Activated CD4-positive, alpha-beta T cell treated with anti-CD3 and anti-CD28 coated beads for 48 hours (primary cell): ENCODE results near the gene ZNF318.
A peak's percentile ranks its signal among the peaks of the same experiment; 100 is the strongest.
"Not testable (repeated sequence)": the region's sequence is repeated elsewhere in the genome, so short reads cannot be mapped to it uniquely, and the experiment has no call there.

Experiments
- DNase-seq: peaks from one replicate; pipeline ENCODE4 v3.0.0-alpha.2; 2020

The ZNF318 gene, protein sequence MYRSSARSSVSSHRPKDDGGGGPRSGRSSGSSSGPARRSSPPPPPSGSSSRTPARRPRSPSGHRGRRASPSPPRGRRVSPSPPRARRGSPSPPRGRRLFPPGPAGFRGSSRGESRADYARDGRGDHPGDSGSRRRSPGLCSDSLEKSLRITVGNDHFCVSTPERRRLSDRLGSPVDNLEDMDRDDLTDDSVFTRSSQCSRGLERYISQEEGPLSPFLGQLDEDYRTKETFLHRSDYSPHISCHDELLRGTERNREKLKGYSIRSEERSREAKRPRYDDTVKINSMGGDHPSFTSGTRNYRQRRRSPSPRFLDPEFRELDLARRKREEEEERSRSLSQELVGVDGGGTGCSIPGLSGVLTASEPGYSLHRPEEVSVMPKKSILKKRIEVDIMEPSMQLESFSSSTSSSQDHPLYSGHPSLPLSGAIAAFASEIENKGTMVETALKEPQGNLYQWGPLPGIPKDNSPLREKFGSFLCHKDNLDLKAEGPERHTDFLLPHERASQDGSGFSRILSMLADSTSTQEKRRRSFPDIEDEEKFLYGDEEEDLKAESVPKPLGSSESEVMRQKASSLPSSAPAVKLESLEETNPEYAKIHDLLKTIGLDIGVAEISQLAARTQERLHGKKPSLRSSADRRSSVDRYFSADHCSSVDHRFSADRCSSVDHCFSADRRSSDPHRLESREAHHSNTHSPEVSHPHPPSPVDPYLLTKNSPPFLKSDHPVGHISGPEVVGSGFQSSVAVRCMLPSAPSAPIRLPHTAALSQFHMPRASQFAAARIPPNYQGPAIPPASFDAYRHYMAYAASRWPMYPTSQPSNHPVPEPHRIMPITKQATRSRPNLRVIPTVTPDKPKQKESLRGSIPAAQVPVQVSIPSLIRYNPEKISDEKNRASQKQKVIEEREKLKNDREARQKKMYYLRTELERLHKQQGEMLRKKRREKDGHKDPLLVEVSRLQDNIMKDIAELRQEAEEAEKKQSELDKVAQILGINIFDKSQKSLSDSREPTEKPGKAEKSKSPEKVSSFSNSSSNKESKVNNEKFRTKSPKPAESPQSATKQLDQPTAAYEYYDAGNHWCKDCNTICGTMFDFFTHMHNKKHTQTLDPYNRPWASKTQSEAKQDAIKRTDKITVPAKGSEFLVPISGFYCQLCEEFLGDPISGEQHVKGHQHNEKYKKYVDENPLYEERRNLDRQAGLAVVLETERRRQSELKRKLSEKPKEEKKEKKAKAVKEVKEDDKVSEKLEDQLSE (N-terminal part only)

DNA sequence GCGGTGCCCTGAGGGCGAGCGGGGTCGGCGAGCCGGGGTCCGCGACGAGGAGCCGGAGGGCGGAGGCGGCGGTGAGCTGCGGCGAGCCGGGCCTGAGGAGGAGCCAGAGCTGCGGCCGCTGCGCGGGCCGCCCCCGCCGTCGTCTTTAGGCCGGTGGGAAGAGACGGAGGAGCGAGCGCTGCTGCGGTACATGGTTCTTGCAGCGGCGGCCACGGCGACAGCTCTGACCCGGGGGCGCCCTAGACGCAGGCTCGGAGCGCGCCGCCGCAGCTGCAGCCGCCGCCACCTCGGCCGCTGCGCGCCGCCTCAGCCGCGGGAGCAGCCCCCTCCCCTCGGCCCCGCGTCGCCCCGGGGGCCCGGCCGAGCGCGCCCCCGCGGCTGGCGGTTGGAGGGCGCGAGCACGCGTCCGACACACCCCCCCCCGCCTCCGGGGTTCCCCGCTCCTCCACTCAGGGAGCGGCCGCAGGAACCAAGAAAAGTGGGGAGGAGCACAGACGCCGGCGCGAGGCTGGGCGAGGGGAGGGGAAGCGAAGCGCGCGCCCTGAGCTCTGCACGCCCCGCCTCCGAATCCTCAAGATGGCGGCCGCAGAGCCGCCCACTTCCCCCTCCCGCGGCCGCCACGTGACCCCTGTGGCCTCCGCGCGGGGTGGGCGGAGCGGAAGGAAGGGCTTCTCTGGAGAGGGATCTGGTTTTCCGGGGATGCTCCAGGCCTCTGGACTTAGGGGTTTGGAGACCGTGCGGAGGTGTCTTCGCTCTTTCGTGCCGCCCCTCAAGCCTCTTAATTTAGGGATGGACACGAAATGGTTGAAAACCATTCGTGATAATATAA lies at the start of gene ZNF318:
Gene ZNF318 (minus strand): TSS at position 474 of the 829 bp plus-strand sequence. CDS start 282 bp downstream, at position 192.
- peak; percentile 95 for DNase-seq

DNA sequence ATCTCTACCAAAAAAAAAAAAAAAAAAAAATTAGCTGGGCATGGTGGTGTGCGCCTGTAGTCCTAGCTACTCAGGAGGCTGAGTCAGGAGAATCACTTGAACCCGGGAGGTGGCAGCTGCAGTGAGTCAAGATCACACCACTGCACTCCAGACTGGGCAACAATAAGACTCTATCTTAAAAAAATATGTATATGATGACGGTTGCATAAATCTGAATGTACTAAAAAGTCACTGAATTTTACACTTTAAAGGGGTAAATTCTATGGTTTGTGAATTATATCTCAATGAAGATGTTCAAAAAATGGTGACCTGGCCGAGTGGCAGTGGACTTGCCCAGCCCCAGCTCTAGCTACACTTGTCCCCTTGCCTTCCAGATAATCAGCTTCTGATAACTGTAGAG lies 47.5 kb upstream of the ZNF318 start:
- DNase-seq: no peak

DNA sequence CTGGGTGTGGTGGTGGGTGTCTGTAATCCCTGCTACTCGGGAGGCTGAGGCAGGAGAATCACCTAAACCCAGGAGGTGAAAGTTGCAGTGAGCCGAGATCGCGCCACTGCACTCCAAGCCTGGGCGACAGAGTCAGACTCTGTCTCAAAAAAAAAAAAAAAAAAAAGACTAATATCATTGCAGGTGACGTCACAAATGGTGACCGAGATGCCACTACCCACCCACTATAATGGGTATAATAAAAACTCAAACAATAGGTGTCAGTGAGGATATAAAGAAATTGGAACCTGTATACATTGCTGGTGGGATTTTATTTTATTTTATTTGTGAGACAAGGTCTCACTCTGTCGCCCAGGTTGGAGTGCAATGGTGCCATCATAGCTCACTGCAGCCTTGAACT lies 45.8 kb upstream of the ZNF318 start:
- not testable (repeated sequence) for DNase-seq

DNA sequence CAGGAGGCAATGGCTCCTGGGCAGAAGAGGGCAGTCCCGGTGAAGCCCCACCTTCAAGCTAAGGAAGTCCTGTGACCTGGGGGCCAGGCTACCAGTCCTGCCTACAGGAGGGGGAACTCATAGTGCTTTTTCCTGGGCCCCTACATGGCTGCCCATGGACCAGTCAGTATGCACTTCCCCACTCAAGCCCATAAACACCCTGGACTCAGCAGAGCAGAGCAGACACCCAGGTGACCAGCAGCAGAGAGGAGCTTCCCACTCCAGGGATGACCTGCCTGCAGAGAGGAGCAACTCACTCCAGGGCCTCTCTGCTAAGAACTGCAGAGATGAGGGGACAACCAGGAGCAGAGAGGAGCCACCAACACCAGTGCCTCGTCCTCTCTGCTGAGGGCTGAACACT lies 43.6 kb upstream of the ZNF318 start:
- DNase-seq: no peak

DNA sequence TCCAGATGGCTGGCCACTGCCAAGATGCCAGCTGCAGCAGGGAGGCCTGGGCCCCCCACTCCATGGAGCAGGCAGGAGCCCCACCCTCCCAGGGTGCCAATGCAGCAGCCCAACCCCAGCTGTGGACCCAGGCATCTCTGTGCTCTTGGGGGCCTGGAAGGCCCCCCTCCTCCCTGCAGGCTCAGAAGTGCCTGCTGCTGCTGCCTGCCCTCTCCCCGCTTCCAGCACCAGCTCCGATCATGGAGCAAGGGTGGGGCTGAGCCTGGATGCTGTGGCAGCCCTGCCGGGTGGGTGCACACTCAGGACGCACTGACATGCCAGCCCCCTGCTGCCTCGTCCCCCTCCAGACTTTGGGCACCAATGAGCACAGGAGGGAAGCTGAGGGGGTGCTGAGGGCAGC lies 43.1 kb upstream of the ZNF318 start:
- DNase-seq: no peak

DNA sequence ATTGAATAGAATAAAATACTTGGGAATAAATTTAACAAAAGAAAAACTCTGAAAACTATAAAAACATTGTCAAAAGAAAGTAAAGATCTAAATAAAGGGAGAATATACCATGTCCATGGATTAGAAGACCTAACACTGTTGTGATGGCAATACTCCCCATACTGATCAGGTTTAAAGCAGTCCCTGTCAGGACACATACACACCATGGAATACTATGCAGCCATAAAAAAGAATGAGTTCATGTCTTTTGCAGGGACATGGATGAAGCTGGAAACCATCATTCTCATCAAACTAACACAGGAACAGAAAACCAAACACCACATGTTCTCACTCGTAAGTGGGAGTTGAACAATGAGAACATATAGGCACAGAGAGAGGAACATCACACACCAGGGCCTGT lies 41.3 kb upstream of the ZNF318 start:
- not testable (repeated sequence) for DNase-seq

DNA sequence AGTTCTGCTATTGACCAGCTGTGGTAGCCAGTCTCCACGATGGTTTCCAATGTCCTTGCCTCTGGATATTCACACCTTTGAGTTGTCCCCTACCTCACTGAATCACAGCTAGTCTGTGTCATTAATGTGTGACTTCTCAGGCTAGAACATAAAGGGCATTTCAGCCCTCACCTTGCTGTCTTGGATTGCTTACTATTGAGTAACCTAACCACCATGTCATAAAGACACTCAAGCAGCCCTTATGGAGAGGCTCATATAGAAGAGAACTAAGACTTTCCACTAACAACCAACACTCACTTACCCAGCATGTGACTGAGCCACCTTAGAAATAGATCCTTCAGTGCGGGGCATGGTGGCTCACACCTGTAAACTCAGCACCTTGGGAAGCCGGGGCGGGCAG lies 38.8 kb upstream of the ZNF318 start:
- DNase-seq: no peak

DNA sequence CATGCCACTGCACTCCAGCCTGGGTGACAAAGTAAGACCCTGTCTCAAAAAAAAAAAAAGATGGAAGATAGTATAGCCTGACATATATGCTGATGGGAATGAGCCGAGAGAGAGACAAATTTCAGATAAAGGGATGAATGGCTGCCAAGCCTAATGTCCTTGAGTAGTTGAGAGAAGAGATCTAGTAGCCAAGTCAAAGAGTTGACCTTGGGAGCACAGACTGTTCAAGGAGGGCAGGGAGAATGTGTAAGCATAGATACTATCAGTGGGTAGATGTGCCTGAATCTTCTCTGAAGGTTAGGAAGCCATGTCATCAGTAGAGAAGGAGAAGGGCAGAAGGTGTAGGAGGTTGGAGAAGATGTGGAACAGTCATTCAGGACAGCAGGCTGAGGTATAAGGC lies 37.8 kb upstream of the ZNF318 start:
- no peak for DNase-seq

DNA sequence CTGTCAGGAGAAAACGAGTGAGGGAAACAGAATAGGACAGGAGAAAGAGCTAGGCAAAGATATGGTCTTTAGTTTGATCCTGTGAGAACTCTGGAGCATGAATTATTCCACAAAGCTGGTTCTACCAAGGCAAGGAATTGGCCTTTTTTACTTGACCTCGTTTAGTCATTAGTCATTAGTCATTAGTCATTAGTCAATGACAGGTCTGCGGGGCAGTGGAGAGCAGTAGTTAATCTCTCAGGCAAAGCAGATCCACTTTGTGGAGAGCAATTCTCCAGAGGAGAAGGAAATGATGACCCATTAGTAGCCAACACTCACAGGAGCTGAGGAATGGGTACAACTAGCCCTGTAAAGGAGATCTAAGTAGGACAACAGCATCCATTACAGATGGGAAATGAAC lies 35.9 kb upstream of the ZNF318 start:
- DNase-seq: no peak

DNA sequence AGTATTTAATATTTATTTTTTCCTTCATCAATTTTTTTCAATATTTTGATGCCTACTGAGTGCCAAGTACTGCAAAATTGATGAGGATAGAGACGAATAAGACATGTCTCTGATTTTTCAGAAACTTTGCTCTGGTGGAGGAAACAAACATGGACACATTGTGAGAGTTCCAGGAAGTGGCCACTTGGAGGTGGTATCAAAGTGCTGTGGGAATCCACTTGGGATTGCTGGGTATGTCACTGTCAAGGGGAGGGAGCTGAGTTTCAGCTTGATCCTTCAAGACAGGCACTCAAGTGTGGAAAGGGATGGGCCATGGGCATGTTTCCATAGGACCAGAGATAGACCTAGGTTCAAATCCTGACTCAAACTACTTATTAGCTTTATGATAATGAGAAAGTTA lies 33.4 kb upstream of the ZNF318 start:
- DNase-seq: no peak

DNA sequence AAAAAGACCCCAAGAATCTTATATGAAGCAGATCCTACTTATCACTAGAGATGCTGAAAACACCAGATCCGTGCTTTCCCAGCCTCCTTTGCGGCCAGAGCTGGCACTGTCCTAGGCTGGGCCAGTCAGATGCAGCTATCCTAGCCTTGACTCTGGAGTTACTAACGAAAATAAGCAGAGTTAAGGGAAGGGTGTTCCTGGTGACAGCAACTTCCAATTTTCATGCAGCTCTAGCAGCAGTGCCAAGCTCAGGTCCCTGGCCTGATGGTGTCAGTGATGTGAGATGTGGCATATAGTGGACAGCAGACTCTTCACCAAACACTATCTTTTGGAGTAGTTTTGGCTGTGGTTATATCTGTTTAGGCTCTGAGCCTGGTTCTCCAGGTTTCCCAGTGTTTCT lies 32.3 kb upstream of the ZNF318 start:
- DNase-seq: no peak

DNA sequence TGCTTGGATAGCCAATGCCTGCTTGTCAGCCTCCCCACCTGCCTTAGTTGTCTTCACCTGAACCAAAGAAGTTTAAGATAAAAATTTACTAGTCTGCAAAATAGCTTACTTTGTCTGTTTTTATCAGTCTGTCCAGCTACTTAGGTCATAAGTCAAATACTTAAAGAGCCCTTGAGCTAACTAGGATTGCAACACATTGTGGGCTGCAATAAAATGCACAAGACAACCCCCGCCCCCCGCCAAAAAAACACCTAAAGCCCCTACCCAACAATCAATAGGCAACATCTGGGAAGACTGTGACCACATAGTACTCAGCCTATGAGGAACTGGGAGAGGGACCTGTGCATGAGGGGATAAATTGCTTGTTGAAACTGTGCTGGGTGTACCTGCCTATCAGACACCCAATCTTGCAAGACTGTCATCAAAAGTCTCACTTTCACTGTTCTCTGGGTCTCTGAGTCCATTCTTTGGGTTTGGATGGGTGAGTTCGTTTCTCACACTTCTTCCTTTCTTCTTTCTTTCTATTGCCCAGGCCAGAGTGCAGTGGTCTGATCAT lies 30.6 kb upstream of the ZNF318 start:
- no peak for DNase-seq

DNA sequence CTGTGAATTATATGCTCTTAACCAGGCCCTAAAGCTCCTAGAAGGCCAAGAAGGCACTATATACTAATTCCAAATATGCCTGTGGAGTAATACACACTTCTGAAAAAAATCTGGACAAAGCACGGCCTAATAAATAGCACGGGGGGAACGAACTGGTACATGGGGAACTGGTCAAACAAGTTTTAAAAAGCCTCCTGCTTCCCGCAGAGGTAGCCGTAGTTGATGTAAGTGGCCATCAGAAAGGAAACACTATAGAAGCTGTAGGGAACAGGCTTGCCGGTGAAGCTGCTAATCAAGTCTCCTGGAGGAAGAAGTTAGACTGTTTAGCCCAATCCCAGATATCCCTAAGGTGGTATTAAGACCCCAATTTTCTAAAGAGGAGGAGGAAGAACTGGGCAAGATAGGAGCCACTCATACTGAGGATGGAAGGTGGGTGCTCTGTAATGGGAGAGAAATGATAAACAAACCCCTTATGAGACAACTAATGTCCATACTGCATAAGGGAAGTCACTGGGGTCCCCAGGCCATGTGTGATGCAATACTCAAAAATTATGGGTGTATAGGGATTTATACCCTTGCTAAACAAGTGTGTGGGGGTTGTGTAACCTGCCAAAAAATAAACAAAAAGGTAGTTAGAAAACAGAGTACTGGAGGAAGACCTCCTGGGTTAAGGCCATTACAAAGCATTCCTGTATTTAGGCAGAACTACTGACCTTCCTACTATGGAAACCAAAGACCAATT lies 27.1 kb upstream of the ZNF318 start:
- no peak for DNase-seq

DNA sequence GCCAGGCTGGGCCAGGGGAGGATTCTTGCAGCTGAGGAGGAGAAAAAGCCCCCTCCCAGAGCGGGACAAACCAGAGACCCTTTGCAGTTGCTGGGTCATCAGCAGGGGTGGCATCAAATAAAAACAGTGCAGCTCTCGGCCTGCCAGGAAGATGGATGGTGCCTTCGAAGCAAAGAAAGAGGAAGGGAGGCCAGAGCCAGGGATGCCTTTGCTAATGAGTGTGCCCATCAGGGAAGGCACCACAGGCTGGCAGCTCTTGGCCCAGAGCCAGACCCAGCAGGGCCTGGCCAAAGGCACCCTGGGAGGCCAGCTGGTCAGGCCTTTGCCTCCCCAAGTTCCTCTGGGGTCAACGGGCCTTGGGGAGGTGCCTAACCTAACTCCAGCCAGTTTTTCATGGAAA lies 26.3 kb upstream of the ZNF318 start:
- no peak for DNase-seq

DNA sequence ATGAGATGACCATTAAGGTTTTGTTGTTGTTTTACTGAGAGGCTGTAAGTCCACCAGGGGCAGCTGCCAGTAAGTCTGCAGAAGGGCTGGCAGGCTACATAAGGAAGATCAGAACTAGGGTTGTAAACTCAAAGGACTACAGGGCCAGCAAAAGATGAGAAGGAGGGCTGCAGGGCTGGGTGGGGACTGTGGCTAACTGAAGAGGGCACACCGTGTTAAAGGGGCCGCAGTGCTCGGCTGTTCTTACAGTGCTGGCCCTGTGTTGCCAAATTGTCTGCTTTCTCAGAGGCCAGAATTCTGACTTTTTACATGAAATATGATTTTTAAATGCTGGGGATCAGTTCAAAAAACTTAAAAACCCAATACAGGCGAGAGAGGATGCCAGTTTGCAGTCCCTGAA lies 25.5 kb upstream of the ZNF318 start:
- DNase-seq: no peak

DNA sequence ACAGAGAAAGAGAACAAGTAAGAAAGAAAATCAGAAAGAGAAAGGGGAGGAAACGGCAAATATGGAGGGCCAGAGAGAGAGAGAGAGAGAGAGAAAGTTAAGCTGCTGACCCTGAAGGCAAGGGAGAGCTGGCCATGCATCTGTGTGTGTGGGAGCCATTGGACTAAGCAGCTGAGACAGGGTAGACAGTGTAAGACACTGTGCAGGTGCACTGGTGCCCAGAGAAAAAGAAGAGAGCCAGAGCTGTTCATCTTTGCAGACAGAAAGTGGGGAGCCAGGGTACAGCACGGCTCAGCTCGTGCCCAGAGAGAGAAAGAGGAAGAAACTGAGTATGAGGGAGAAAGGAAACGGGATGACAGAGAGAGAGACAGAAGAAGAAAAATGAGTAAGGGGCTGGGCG lies 24.2 kb upstream of the ZNF318 start:
- DNase-seq: no peak

DNA sequence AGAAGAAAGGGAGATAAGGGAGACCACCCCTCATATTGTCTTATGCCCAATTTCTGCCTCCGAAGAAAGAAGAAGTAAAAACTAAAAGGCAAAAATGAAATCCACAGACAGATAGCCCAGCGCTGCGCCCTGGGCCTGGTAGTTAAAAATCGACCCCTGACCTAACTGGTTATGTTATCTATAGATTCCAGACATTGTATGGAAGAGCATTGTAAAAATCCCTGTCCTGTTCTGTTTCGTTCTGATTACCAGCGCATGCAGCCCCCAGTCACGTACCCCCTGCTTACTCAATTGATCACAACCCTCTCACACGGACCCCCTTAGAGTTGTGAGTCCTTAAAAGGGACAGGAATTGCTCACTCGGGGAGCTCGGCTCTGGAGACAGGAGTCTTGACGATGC lies 23.7 kb upstream of the ZNF318 start:
- not testable (repeated sequence) for DNase-seq

DNA sequence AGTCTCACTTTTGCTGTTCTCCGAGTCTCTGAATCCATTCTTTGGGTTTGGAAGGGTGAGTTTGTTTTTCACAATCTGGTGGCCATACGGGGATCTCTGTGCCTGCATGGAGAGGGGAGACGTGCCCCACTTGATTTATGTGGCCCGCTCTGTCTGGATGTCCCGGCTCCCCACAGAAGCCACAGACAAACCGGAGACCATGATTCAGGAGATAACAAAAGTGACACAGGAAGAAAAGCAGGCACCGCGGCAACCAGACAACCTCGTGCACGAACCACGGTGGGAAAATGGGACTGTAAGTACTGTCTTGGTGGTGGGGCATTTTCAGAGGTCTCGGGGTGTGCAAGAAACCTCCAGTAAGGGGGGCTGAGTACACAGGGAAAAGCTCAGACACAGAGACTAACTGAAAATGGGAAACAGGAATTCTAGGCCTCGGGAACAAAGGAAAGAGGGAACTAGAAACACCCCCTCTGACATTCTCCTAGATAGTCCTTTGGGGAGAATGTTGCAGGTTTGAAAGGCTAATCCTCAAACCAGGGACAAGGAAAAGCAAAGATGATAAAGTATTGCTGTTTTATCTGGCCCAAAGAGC lies 22.1 kb upstream of the ZNF318 start:
- DNase-seq: peak; percentile 34

DNA sequence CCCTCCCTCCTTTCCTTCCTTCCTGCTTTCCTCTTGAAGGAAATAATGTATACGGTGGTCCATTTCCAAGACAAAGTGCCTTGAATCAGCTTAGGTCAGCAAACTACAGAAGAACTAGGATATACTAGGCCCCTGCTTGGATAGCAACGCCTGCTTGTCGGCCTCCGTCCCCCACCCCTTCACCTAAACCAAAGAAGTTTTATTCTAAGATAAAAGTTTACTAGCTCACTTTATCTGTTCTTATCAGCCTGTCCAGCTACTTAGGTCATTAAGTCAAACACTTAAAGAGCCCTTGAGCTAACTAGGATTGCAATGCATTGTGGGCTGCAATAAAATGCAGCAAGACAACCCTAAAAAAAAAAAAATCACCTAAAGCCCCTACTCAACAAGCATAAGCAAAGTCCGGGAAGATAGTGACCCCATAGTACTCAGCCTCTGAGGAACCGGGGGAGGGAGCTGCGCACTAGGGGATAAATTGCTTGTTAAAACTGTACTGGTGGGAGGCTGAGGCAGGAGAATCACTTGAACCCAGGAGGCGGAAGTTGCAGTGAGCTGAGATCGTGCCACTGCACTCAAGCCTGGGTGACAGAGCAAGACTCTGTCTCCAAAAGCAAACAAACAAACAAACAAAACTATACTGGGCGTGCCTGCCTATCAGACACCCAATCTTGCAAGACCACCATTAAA lies 21.4 kb upstream of the ZNF318 start:
- not testable (repeated sequence) for DNase-seq

DNA sequence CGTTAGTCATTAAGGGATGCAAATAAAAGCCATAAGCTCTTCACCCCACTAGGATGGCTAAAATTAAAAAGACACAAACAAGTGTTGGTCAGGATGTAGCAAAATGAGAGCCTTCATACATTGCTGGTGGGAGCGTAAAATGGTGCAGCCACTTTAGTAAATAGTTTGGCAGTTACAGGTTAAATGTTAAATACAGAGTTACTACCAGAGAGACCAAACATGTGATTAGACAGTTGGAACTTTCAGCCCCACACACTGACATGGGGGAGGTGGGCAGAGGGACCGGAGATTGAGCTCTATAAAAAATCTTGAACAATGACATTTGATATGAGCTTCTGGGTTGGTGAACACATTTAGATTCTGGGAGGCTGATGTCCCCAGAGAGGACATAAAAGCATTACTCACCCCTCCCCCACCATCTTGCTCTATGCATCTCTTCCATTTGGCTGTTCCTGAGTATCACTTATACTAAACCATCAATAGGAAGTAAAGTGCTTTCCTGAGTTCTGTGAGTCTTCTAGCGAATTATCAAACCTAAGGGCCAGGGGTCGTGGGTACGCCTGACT lies 20.4 kb upstream of the ZNF318 start:
- DNase-seq: no peak
